Skeletal muscle cell (primary cell): ENCODE data around the gene ANTXRL.
A peak's percentile ranks its signal among the peaks of the same experiment; 100 is the strongest.
"Not testable (repeated sequence)": the region's sequence is repeated elsewhere in the genome, so short reads cannot be mapped to it uniquely, and the experiment has no call there.

ENCODE experiments used
- DNase-seq: peaks from one replicate; pipeline ENCODE4 v3.0.0-alpha.2; 2010; ENCODE audit warnings: low read depth
- H3K4me3 ChIP-seq: 2 replicates; pipeline ENCODE4 v1.5.1; 2011; ENCODE audit warnings: low read depth, mild to moderate bottlenecking, control low read depth, low read length, moderate library complexity

ANTXRL gene

DNA sequence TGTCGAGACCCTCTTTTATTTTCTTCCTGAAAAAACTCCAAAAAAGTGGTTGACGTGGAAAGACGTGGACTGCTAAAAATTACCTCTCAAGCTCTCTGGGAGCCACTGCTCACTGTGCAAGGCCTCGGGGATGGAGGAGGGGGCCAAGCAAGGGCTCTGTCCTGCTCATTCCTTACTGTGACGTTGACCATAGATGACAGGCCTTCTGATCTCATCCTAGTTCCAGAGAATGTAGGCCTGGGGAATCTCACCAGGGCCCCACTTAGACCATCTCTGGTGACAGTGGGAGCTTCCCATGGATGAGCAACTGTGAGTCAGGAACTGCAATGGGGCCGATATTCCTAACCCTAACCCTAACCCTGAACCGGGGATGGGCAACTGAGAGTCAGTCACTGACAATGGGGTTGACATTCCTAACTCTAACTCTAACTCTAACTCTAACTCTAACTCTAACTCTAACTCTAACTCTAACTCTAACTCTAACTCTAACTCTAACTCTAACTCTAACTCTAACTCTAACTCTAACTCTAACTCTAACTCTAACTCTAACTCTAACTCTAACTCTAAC lies 15.8 kb upstream of the ANTXRL start:
- DNase-seq, H3K4me3 ChIP-seq: not testable (repeated sequence)

GRCh38 chr10:46271795-46272499 lies 14.8 kb upstream of the ANTXRL start:
- DNase-seq, H3K4me3 ChIP-seq: not testable (repeated sequence)

DNA sequence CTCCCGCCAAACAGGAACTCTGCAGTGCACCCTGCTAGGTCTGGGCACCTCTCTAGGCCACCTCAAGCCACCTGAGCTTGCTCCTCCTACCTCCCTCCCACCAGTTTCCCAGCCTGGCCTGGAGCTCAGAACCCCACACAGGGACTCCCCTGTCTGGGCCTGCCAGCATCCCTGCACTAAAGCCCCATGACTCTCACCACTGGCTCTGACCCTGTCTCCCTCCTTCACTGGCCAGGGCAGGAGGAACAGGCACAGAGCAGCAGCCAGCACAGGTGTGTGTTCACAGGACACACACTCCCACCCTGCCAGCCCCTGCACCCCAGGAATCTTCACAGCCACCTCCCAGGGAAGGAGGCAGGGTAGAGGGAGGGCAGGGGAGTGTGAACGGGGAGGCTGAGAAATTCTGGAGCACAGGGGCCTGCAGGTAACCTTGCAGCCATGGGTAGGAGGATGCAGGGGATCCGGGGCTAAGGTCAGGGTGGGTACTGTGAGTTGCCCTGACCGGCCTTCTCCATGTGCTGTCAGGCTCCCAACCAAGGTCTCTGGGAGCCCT lies 13.9 kb upstream of the ANTXRL start:
- H3K4me3 ChIP-seq = no peak overlapping the region
- DNase-seq = no peak

- DNase-seq = no peak
- no peak overlapping the region for H3K4me3 ChIP-seq
These were observed 13.0 kb upstream of the ANTXRL start for GRCh38 chr10:46273506-46274477.

GRCh38 chr10:46277840-46278239 lies 9.0 kb upstream of the ANTXRL start:
- DNase-seq = no peak
- no peak overlapping the region for H3K4me3 ChIP-seq

DNA sequence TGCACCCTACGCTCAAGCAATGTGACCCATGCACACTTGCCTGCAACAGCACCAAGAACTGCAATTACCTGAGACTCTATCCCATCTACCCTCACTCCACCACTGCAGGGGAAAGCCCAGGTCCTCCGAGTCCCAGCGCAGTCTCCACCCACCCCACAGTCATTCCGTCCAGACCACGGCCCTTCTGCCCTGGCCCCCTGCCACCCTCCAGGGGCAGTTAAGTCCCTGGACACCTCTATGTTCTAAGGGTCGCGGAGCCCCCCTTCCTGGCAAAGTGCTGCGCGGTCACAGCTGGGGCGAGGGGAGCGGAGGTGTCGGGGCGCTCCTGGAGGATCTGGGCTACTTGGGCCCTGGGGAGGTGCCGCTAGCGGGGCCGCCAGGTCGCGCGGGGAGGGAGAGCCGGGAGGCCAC lies 4.4 kb upstream of the ANTXRL start:
- DNase-seq = not testable (repeated sequence)
- H3K4me3 ChIP-seq = peak overlapping the region; percentile 25

DNA sequence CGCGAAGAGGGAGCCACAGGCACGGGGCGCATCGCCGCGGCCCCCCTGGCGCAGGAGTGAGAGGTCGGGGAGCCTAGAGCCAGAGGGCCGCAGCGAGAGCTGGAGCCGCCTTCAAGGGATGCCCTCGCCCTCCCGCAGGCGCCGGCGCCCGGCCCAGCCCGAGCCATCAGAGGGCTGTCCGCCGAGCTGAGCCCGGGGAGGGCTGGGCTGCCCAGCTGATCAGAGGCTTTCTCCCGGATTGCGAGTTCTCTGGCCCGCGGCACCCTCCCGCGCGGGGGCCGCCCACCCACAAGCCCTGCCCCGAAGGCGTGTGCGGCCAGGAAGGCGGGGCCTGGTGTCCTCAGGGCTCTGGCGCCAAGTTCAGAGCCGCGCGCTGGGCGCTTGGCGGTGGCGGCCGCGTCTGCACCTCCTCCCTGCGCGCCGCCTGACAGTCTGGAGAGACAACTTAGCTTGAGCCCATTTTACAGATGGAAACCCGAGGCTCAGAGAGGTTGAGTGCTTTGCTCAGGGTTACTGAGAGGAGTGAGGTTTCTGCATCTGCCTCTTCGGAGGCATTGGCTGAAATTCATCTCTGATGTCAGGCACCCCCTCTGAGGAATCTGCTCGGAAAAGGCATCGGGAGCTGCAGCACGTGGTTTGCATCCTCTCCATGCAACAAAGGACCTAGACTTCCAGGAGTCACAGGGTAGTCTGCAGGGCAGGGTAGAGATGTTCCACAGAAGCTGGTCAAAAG lies 3.8 kb upstream of the ANTXRL start:
- no peak for DNase-seq
- peak overlapping the region; percentile 25 for H3K4me3 ChIP-seq

DNA sequence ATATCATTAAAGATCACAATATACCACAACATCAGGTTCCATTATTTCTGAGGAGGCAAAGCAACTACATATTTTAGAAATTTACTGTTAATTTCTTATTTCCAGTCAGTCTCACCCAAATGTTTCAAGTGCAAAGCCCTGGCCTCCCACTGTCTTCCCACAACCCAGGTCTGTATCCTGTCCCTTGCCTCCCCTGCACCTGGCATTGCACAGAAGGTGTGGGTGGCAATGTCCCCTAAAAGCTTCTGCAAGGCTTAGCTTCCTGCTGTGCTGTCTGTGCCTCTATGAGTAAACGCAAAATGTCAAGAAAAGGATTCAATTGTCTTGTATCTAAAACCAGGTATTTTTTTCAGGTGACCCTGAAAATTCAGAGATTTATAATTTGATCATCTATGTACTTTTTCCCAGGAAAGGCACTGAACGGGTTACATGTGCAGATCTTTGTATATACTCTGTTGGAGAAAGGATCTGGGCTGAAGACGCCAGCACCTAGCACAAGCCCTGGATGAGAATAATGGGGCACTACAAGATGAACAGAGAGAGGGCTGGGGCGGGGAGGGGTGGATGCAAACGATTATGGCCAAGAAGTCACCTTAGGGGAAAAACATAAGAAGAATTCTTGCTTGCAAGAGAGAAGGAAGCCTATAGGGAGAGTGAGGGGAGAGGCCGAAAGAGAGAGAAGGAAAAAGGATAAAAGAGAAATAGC lies 3.1 kb upstream of the ANTXRL start:
- DNase-seq = no peak
- peak overlapping the region; percentile 64 for H3K4me3 ChIP-seq

- DNase-seq = peak; percentile 9
- peak overlapping the region; percentile 64 for H3K4me3 ChIP-seq
These were observed 2.2 kb upstream of the ANTXRL start for GRCh38 chr10:46284286-46285229.

- DNase-seq = no peak
These were observed 1.5 kb upstream of the ANTXRL start for GRCh38 chr10:46285300-46285699.

GRCh38 chr10:46285966-46286620 lies 704 bp upstream of the ANTXRL start:
- no peak for DNase-seq
- no peak overlapping the region for H3K4me3 ChIP-seq

More at GRCh38 chr10:46285300-46285699, 1.5 kb upstream of the ANTXRL start:
- H3K4me3 ChIP-seq = peak overlapping the region; percentile 64

DNA sequence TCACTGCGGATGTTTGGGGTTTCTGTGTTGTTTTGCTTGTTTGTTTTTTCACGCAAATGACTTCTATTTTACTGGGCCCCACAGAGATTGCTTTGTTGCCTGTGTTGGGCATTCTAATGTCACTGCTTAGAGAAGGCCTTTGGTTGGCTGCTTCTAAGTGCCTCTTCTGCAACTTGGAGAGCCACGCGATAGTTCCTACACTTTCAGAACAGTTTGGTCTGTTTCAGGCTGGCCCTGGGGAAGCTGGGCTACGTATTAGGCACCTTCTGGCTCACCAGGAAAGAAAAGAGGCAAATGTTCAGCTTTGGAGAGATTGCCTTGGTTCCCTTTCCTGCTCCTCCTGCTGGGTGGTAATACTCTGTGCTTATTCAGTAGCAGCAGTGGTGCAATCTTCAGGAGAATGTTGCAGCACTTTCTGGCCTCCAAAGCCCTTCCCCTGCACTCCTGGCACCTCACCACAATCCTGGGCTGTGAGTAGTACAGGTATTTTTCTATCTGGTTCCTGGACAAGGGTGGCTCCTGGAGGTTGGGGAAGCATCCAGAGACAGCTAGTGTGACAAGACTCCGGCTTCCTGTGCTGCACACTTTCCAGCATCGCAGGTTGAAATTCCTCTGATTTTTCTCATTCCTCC lies 1.2 kb downstream of the ANTXRL start:
- DNase-seq = no peak
- no peak overlapping the region for H3K4me3 ChIP-seq

DNA sequence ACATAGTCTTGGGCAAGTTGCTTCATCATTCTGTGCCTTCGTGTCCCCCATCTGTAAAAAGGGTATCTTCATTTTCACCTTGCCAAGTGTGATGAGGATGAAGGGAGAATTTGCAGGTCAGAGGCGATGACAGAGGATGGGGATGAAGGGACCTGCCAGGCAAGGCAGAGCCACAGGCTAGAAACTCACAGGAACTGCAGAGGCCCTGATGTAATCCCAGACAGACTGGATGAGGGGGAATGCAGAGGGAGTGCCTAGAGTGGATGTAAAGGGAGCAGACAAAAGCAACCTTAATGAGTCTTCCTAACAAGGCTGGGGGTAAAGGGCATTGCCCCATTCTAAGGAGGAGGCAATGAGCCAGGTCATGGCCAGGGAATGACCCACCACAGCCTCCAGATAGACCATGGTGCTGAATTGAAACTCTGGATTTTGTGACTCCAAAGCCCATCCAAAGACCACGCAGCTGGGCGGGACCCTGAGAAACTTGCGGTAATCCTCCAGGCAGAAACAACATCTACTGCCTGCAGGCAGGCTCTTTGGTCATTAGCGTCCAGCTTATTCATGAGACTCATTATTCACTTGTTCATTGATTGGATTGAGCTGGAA lies 1.9 kb downstream of the ANTXRL start:
- no peak overlapping the region for H3K4me3 ChIP-seq
- DNase-seq = no peak

- H3K4me3 ChIP-seq = no peak overlapping the region
- DNase-seq = no peak
These were observed 2.5 kb downstream of the ANTXRL start for GRCh38 chr10:46289209-46289810.

GRCh38 chr10:46290101-46290886 lies 3.5 kb downstream of the ANTXRL start:
- no peak for DNase-seq
- H3K4me3 ChIP-seq = no peak overlapping the region
